PFSK-1 (cell line): ENCODE data around the gene ANKH.

Experiments used
- FOXP2 ChIP-seq: optimal IDR thresholded peaks from 2 replicates; pipeline ENCODE3; 2011; ENCODE audit warnings: borderline replicate concordance, control low read depth, inconsistent platforms; ENCODE audit not compliant: insufficient read depth; ENCODE audit errors: extremely low read length, extremely low read depth
- POLR2AphosphoS5 ChIP-seq: IDR thresholded peaks from 2 replicates; pipeline ENCODE4 v1.6.1; 2012; ENCODE audit warnings: low read depth, mild to moderate bottlenecking, control low read depth, low read length, moderate library complexity
- SIN3A ChIP-seq: IDR thresholded peaks from 2 replicates; pipeline ENCODE4 v1.6.1; 2012; ENCODE audit warnings: mild to moderate bottlenecking, low read length, moderate library complexity, borderline replicate concordance; ENCODE audit not compliant: insufficient read depth
- TAF1 ChIP-seq: IDR thresholded peaks from 2 replicates; pipeline ENCODE4 v1.6.1; 2012; ENCODE audit warnings: low read length, control low read depth, borderline replicate concordance; ENCODE audit not compliant: insufficient read depth
- TF ChIP-seq, protein P1 (sequence below), 2 experiments: IDR thresholded peaks; 2 replicates each; pipeline versions ENCODE4 v1.6.1 to v1.8.0; 2011 to 2012; ENCODE audit warnings: low read depth in 2 of 2, low read length in 2 of 2, control low read depth in 1 of 2, inconsistent platforms in 1 of 2, mild to moderate bottlenecking in 1 of 2, moderate library complexity in 1 of 2; ENCODE audit not compliant: insufficient read depth in 1 of 2

ANKH gene

DNA sequence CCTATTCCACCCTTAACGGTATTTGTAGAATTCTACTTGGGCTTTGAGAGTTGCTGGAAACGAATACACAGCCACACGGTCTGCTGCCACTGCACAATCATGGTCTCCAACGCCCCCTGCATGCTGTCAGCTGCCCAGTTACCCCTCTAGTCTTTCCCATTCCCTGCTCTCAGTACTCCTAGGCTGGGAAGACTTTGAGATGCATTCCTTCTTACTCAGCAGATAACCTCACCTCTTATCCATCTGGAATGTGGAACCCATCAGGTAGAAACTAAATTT lies 92.8 kb downstream of the ANKH start:
- TF ChIP-seq, protein P1, sequence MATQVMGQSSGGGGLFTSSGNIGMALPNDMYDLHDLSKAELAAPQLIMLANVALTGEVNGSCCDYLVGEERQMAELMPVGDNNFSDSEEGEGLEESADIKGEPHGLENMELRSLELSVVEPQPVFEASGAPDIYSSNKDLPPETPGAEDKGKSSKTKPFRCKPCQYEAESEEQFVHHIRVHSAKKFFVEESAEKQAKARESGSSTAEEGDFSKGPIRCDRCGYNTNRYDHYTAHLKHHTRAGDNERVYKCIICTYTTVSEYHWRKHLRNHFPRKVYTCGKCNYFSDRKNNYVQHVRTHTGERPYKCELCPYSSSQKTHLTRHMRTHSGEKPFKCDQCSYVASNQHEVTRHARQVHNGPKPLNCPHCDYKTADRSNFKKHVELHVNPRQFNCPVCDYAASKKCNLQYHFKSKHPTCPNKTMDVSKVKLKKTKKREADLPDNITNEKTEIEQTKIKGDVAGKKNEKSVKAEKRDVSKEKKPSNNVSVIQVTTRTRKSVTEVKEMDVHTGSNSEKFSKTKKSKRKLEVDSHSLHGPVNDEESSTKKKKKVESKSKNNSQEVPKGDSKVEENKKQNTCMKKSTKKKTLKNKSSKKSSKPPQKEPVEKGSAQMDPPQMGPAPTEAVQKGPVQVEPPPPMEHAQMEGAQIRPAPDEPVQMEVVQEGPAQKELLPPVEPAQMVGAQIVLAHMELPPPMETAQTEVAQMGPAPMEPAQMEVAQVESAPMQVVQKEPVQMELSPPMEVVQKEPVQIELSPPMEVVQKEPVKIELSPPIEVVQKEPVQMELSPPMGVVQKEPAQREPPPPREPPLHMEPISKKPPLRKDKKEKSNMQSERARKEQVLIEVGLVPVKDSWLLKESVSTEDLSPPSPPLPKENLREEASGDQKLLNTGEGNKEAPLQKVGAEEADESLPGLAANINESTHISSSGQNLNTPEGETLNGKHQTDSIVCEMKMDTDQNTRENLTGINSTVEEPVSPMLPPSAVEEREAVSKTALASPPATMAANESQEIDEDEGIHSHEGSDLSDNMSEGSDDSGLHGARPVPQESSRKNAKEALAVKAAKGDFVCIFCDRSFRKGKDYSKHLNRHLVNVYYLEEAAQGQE (IDR thresholded peaks at IDR 0.05; ENCODE audit: insufficient read depth in 1 of 2, low read depth in 2 of 2, low read length in 2 of 2): no peak
- TF ChIP-seq SIN3A: no peak

GRCh38 chr5:14777932-14778791 lies 93.4 kb downstream of the ANKH start:
- TF ChIP-seq TAF1 (no peak), POLR2AphosphoS5 (no peak), SIN3A (no peak), FOXP2 (no peak)
- TF ChIP-seq, protein P1 (IDR thresholded peaks at IDR 0.05; ENCODE audit: insufficient read depth in 1 of 2, low read depth in 2 of 2, low read length in 2 of 2): no peak

DNA sequence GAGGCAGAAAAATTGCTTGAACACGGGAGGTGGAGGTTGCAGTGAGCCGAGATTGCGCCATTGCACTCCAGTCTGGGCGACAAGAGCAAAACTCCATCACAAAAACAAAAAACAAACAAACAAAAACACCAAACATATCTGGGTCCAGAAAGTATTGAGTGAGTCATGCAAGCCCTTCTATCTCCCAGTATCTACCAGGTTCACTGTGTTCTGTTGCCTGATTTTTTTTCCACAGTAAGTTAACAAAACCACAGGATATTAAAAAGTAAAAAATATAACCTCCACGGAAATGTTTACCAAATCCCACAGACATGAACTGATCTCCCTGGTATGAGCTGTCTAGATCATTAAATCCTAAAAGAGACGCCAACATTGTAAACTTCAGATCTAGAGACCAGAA lies 94.4 kb downstream of the ANKH start:
- TF ChIP-seq TAF1 (no peak), SIN3A (no peak), FOXP2 (no peak), POLR2AphosphoS5 (no peak)
- TF ChIP-seq, protein P1 (IDR thresholded peaks at IDR 0.05; ENCODE audit: insufficient read depth in 1 of 2, low read depth in 2 of 2, low read length in 2 of 2): no peak

- TF ChIP-seq TAF1 (no peak), FOXP2 (no peak), SIN3A (no peak), POLR2AphosphoS5 (no peak)
- TF ChIP-seq, protein P1 (IDR thresholded peaks at IDR 0.05; ENCODE audit: insufficient read depth in 1 of 2, low read depth in 2 of 2, low read length in 2 of 2): no peak
Measured at GRCh38 chr5:14776602-14777001, 95.0 kb downstream of the ANKH start.

DNA sequence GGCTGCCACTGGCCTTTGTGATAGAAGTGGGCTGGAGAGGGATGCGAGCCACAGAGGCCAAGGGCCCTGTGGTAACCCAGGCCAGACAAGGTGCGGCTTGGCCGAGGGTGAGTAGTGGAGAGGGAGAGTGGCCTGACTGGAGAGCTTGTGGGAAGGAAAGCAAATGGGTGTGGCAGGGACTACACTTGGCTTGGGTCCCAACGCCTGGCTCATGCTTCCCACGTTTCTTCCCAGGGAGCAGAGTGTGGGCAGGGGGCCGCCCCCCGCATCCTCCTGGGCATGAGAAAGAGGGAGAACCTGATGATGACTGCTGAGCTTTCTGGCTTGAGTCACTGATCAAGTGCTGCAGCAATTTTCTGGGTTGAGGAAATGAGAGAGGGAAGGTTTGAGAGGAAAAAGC lies 95.7 kb downstream of the ANKH start:
- TF ChIP-seq, protein P1 (IDR thresholded peaks at IDR 0.05; ENCODE audit: insufficient read depth in 1 of 2, low read depth in 2 of 2, low read length in 2 of 2): no peak
- TF ChIP-seq SIN3A: no peak
- TF ChIP-seq TAF1: no peak
- TF ChIP-seq FOXP2: no peak
- no peak for TF ChIP-seq POLR2AphosphoS5
